NCI-H2081 (cell line): ENCODE results near the gene OR13G1.
"Not testable (repeated sequence)": the region's sequence is repeated elsewhere in the genome, so short reads cannot be mapped to it uniquely, and the experiment has no call there.

Source experiments
- DNase-seq, 2 experiments: peaks; one replicate each; lab custom pipeline; 2025; lab: John Stamatoyannopoulos, UW

The OR13G1 gene, protein sequence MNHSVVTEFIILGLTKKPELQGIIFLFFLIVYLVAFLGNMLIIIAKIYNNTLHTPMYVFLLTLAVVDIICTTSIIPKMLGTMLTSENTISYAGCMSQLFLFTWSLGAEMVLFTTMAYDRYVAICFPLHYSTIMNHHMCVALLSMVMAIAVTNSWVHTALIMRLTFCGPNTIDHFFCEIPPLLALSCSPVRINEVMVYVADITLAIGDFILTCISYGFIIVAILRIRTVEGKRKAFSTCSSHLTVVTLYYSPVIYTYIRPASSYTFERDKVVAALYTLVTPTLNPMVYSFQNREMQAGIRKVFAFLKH

DNA sequence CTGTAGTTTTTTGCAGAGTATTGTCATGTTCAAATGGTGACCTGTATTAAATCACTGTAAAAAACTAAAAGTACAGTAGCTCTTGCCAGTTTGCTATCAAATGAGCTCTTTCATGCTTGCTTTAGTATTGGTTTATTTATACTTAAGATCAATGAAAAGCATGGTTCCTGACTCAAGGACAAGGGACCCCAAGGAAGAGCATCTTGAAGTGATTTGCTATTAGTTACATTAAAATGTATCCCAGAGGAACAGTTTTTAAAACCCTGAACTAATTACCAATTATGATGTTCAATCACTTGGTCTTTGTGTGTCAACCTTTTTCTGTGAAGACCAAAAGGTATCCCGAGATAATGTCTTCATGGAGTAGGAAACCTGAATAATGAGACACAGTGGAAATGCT is at the start of gene OR13G1:
TSS of gene OR13G1 (minus strand) at position 101 of the 400 bp plus-strand sequence. CDS start 6,698 bp downstream, outside the sequence.
- no peak for DNase-seq

DNA sequence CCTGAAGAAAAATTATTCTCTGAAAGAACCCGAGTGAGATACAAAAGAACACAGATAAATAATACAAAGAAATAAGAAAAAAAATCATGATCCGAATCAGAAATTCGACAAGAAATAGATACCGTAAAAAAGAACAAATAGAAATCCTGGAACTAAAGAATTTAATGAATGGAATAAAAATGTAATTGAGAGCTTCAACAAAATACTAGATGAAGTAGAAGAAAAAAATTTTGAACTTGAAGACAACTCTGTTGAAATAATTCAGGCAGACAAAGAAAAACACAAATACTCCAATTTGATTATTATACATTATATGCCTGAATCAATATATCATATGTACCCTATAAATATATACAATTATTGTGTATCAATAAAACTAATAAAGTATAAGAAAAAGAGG is 41.7 kb upstream of the OR13G1 start:
- DNase-seq, result no peak

DNA sequence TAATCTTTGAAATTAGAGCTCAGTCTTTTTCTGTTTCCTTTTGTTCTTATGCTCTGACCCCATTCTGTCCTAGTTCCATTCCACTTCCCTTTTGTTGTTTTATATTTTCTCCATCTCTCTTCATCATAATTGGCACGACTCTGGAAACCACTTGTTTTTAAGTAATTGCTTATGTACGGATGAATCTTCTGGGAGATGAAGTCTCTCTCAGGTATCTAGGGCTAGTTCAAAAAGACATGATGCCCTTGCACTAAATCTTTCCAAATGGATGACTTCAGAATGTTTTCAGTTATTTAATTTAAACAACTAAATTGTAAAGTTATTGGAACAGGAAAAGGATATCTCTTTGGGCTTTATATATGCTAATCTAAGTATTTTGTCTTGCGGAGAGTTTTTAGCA is 37.0 kb upstream of the OR13G1 start, which contains the start of gene OR6F1:
TSS of gene OR6F1 (minus strand) at position 101 of the 400 bp plus-strand sequence. CDS start 3,891 bp downstream, outside the sequence.
- DNase-seq, result no peak

DNA sequence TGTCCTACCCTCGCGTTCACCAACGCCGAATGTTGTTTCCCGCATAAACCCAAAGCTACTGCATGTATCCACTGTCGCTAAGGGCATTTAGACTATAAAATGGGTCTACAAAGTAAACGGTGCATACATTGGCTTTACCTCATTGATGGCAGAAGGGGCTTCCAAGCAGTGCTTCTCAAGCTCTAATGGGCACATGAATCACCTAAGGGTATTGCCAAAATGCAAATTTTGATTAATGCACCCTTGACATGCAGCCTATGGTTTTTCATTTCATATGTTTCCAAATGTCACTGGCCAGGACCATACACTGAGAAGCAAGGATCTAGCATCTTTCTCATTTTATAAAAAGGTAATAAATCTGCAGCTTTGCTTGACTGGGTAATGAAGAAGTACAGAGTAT is 34.2 kb upstream of the OR13G1 start:
- no peak for DNase-seq

DNA sequence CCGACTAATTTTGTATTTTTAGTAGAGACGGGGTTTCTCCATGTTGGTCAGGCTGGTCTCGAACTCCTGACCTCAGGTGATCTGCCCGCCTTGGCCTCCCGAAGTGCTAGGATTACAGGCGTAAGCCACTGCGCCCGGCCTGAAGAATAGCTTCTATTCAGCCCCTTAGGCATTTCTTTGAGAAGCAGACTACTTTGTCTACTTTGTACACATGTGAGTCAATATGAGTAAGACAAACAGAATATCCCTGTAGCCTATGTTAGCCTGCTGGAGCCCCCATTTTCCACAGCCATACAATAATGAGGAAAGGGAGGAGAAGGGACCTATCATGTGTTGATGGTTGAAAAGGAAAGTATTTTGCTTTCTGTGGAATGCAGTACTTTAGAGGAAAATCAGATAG is 31.1 kb upstream of the OR13G1 start:
- DNase-seq, result not testable (repeated sequence)

DNA sequence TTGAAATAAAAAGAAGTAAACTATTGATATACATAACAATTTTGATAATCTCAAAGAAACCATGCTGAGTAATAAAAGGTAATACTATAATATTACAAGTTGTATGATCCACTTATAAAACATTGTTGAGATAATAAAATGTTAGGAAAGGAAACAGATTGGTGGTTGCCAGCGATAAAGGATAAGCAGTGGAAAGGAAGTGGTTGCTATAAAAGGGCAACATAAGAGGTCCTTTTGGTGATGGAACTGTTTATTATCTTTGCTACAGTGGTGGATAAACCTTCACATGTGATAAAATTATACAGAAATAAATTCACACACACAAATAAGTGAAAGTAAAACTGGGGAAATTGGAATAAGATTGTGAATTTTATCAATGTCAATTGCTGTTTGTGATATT is 21.8 kb upstream of the OR13G1 start:
- no peak for DNase-seq

DNA sequence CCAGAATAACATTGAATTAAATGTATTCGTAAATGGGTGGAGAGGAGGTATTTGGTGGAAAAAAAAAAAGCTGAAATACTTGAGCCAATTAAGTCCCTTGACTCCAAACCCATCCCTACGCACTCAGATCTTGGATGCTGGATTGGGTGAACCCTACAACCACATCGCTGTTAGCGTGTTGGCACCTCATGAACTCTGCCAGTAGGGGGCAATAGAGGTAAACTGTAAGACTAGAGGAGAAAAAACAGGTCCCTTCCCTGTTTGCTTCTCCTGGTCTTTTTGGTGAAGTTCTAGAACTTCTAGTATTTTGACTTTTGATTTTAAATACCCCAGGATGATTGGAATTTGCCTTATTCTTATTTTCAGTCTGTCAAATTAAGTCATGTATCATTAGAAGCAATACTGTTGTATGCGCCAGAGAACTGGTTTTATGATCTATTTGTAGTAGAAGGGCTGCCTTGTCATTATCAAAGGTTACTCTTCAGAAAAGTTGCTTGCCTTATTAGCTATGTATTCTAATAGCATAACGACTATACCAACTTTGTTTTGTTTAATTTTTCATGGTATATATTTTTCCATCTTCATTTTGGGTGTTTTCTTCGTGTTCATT is 1.9 kb upstream of the OR13G1 start:
- peak; percentile 69 to 79 for DNase-seq

DNA sequence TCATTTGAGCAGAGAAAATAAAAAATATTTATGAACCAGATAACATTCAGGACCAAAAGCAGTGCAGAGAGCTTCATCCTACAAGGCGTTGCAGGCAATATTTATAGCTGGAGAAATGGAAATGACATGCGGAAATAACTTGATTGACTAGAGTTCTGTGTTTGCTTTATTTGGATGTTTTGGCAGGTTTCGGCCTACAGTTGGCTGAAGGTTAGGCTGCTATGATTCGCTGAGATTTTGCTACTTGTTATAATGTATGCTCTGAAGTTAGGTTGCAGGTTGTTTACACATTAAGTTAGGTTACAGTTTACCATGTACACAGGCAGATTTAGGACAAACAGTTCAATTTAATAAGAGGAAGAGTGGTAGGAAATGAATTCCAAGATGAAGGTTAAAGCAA is 632 bp upstream of the OR13G1 start:
- DNase-seq, result no peak

DNA sequence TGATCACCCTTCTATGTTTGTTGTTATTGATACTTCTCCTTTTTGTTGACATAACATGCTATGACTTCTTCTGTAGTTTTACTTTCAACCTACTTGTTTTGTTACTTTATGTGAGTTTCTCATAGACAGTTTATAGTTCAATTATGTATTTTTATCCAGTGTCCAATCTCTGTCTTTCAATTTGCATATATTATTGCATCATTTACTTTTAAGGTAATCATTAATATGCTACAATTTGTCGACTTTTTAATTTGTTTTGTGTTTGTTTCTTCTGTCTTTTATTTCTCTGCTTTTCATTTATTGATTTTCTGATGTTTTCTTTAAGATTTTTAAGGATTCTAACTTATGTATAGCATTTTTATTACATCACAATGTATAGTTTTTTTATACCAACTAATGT is 10.3 kb downstream of the OR13G1 start:
- no peak for DNase-seq

DNA sequence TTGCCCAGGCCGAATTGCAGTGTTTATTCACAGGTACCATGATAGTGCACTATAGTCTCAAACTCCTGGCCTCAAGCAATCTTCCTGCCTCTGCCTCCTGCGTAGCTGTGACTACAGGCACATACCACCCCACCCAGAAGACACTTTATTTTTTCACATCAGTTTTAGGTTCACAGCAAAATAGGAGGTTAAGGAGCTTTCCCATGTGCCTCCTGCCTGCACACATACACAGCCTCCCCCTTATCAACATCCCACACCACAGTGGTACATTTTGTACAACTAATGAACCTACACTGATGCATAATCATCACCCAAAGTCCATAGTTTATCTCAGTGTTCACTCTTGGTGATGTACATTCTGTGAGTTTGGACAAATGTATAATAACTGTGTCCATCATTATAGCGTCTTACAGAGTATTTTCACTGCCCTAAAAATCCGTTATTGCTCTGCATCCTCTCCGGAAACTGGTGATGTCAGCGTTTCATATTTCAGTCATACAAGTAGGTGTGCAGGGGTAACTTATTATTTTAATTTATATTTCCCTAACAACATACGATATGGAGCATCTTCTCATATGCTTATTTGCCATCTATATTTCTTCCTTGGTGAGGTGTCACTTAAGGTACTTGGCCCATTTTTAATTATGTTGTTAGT is 23.2 kb downstream of the OR13G1 start:
- no peak for DNase-seq

DNA sequence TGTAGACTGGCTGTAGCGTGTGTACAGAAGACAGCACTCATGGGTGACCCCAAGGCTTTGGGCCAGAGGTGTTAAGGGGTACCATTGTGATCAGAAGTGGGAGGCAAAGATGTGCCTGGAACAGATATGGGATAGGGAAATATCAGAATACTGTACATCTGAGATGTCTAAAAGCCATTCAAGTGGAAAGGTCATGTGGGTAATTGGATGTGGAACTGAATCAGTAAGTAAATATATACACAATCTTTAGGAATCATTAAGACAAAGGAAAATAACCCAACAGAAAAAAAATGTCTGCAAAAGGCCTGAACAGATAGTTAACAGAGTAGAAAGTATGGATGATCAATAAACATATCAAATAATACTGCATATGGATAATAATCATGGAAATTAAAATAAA is 26.5 kb downstream of the OR13G1 start:
- DNase-seq, result no peak

DNA sequence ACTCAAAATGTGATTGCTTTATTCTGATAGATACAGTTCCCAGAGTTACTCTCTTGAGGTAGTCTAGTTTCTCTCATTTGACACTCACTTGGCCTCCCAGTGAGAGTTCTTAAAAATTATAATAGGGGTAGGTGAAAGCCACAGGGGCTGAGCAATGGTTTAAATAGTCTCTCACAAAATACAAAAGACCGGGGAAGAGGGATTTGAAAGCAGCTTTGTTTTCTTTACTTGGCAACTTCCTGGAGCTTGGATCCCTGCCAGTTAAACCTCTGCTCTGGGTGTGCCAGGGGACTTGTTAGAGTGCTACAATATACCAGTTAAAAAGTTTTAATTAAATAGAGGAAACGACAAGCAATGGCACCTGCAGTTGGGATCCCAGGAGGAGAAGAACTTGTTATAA is 31.7 kb downstream of the OR13G1 start:
- DNase-seq, result peak; percentile 24 to 71

DNA sequence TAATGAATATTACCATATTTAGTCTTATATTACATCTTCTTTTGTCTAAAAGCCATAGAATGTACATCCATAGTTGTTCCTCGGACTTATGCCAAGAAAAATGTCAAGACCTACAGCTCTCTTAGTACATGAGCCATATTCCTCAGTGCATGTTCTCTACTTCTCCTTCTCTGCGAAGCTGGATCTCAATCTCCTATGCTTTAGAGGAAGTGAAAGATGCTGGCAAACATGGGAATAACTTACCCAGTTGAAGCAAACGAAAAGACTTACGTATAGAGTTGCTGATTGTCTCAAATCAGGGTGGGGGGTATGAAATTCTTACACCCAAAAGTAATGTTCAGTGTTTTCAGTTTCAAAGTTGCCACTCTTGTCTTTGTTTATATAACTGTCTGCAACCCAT is 32.7 kb downstream of the OR13G1 start:
- no peak for DNase-seq

DNA sequence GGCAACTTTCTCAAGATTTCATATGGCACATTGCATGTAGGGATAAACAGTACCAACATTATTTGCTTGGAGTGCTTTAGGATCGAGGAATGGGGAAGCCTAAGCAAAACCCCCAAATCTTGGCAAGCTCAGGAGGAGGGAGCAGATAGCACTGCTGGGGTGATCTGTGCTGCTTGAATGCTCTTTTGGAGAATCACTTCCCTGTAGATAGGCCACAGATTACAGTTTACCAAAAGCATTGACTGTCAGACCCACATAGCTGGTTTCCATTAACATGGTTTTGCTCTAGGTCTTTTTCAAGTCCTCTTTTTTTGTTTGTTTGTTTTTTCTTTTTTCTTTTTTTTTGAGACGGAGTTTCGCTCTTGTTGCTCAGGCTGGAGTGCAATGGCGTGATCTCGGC is 36.8 kb downstream of the OR13G1 start:
- no peak for DNase-seq

DNA sequence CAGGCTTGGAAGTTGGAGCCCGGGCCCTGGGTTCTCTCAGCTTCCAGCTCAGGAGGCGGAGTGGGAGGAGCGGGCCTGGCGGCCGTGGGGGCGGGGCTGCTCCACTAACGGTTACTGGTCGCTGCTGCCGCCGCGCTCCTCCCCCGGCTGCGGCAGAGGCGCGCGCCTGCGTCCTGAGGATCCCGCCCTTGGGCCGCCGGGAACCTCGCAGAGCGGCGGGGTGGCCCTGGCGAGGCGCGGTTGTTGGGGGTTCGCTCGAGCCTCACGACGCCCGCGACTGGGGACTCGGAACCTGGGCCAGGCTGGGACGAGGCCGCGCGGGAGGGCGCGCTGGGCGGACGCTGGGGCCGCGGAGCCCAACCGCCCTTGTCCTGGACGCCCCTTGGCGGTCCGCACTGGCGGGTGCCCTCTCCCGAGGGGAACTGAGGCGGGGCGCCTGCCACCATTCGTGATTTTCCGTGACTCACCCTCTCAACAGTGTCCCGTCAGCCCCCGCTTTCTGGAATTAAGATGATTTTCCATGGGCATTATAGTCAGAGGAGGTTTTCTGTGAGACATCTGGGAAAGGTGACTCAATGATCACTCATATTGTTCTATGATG is 40.1 kb downstream of the OR13G1 start:
- DNase-seq, result no peak

DNA sequence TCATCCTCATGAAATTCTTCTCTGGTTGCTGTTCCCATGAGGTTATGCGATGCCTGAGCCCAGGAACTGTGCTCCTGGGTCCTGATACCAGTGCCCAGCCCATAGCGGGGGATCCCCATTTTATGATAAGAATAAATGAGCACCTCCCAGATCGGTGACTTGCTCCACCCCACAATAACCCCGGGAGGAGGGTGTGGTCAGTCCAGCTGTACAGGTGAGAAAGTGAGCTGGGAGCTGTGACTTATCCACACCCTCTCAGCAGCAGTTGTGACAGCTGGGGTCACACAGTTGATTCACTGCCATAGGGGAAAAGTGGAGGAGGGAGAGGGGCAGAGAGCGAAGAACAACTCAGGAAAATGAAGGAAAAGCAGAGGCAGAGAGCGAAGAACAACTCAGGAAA is 40.8 kb downstream of the OR13G1 start:
- no peak for DNase-seq

DNA sequence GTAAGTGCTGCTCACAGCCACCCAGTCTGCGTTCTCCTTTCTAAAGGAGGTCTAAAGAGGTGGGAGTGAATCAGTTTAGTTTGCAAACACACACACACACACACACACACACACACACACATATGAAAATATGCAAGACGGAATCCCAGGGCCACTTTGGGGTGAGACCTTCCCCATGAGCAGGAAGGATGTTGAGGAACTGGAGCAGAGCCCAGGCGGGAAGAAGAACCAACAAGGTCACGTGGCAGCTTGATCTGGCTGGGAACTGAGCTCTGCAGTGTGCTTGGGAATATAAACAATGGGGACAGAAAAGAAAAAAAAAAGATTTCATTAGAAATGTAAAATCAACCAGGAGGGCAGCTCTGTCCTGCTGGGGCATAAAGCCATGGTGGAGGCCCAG is 41.5 kb downstream of the OR13G1 start:
- no peak for DNase-seq

DNA sequence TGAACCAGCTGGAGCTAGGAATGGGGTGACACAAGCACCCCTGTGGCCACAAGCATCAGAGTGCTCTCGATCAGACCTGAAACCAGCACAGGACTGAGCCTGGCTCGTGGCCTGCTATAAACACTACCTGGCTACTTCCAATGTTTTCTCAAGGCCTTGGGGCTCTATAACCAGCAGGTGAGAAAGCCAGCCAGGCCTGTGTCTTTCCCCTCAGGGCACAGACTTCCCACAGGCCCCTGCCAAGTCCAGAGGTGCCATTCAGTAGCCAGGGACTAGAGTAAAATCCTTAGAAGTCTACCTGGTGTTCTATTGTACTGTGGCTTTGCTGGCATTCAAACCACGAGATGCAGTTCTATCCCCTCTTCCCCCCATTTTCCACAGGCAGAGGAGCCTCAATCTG is 51.6 kb downstream of the OR13G1 start:
- DNase-seq, result no peak
